Astrocyte (in vitro differentiated cells and primary cell): ENCODE measurements around the gene PTPRE.

Experiments used
- CTCF ChIP-seq: IDR thresholded peaks from 2 replicates; pipeline ENCODE4 v1.5.1; 2011; ENCODE audit warnings: low read depth, mild to moderate bottlenecking, inconsistent platforms, low read length, moderate library complexity; ENCODE audit not compliant: insufficient read depth
- EZH2 ChIP-seq: IDR thresholded peaks from 2 replicates; pipeline ENCODE4 v1.6.1; 2012; ENCODE audit warnings: mild to moderate bottlenecking, low read length, inconsistent platforms; ENCODE audit not compliant: insufficient read depth

- TF ChIP-seq CTCF (no peak), EZH2 (no peak)
These were observed 46.3 kb upstream of the PTPRE start for GRCh38 chr10:127860592-127860991.
